Measurements from ENCODE around the gene SCIN. TPM values are rescaled to one million over a fixed set of nuclear protein-coding genes. Genes with fewer than 3 reads are reported as not detected.
A peak's percentile ranks its signal among the peaks of the same experiment; 100 is the strongest.

Gene SCIN
- total RNA-seq, 1 donor from 2014 or later = 3.9 TPM

DNA sequence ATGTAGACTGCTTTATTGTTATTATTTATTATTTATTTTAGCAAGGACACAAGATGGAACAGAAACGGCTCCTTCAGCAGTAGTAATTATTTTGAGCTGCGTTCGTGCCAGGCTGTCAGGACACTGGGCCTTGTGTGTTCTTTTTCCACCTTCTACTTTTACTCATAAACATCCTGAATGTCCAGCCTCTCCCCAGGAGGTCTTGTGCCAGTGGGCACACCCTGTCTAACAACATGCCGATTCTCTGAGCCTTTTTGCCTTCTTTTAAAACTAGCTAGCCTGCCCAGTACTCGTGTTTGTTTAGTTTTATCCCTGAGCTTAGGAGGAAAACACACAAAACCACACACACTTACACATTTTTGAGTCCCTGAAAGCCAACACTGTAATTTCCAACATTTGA lies 1.2 kb downstream of the SCIN start:
- TF ChIP-seq CTCF (conservative IDR thresholded peaks at IDR 0.05) = no peak
- Mint-ChIP-seq H3K27ac (no peak overlapping the region), H3K36me3 (no peaks in the 10 kb centered on the region), H3K4me3 (peak overlapping the region; percentile 69), H3K4me1 (ENCODE audit: unreplicated experiment) (peaks cover 7% of the 10 kb centered on the region), H3K27me3 (peaks cover 55% of the 10 kb centered on the region), H3K9me3 (no peaks in the 10 kb centered on the region)
- DNase-seq (ENCODE audit: extremely low spot score, unreplicated experiment) = no peak

DNA sequence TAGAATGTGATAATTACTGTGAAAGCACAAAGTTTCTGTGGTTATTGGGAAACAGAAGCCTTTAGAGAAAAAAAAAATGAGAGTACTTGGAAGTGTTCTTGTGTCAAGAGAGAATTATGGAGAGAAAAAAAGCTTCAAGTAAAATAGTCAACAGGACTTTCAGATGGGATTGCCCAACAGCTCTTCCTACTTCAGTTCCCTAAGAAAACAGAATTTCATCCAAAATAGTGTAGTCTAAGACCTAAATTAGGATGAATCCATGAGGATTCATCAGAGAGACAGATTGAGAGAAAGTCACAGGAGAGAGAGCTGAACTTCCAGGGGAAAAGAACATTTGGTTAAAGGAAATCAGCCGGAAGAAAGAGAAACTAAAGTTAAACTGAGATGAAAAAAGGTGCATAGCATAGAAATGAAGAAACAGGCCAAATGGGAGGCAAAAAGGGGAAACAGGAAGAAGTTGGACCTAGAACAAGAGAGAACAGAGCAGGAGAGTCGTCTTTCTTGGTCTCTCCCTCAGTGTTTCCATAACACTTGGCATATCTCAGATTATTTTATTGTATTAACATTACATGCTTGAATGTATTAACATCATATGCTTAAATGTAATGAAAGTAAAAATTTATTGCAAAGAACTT lies 2.5 kb downstream of the SCIN start:
- Mint-ChIP-seq H3K27ac (no peak overlapping the region), H3K27me3 (peaks cover 48% of the 10 kb centered on the region), H3K4me1 (ENCODE audit: unreplicated experiment) (peaks cover 7% of the 10 kb centered on the region), H3K36me3 (no peaks in the 10 kb centered on the region), H3K4me3 (no peak overlapping the region), H3K9me3 (no peaks in the 10 kb centered on the region)
- DNase-seq (ENCODE audit: extremely low spot score, unreplicated experiment) = no peak
- TF ChIP-seq CTCF (conservative IDR thresholded peaks at IDR 0.05) = no peak

- Mint-ChIP-seq H3K4me3 (no peak overlapping the region), H3K36me3 (no peaks in the 10 kb centered on the region), H3K4me1 (ENCODE audit: unreplicated experiment) (peaks cover 7% of the 10 kb centered on the region), H3K27ac (no peak overlapping the region), H3K27me3 (peaks cover 41% of the 10 kb centered on the region), H3K9me3 (no peaks in the 10 kb centered on the region)
- TF ChIP-seq CTCF (conservative IDR thresholded peaks at IDR 0.05) = no peak
- no peak for DNase-seq (ENCODE audit: extremely low spot score, unreplicated experiment)
Observed at GRCh38 chr7:12573885-12574284, 3.4 kb downstream of the SCIN start.

GRCh38 chr7:12578930-12579640 lies 8.6 kb downstream of the SCIN start:
- Mint-ChIP-seq H3K27ac (no peak overlapping the region), H3K27me3 (no peaks in the 10 kb centered on the region), H3K4me3 (no peak overlapping the region), H3K9me3 (no peaks in the 10 kb centered on the region), H3K36me3 (no peaks in the 10 kb centered on the region), H3K4me1 (ENCODE audit: unreplicated experiment) (no peaks in the 10 kb centered on the region)
- DNase-seq (ENCODE audit: extremely low spot score, unreplicated experiment) = no peak
- TF ChIP-seq CTCF (conservative IDR thresholded peaks at IDR 0.05) = no peak

DNA sequence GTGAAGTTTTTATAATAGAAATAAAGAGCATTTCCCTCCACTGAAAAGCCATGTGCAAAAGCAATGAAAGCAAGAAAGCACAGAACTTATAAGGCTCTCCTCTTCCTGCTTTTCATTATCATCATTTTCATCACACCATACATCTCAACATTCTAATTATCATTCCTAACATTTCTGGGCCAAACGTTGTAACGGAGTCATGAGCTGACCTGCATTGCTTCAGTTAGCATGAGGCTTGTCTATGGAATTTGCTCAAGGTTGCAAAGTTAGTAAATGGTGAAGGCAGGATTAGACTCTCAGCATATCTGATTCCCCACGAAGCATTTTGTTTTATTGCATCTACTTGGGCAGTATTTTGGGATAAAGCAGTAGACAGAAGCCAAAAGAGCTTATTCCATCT lies 11.4 kb downstream of the SCIN start:
- no peaks in the 10 kb centered on the region for H3K4me1 Mint-ChIP-seq (ENCODE audit: unreplicated experiment)
- no peaks in the 10 kb centered on the region for H3K27me3 Mint-ChIP-seq
- DNase-seq (ENCODE audit: extremely low spot score, unreplicated experiment) = no peak
- TF ChIP-seq CTCF (conservative IDR thresholded peaks at IDR 0.05) = no peak
- H3K36me3 Mint-ChIP-seq = no peaks in the 10 kb centered on the region
- H3K9me3 Mint-ChIP-seq = no peaks in the 10 kb centered on the region
- H3K4me3 Mint-ChIP-seq = no peak overlapping the region
- H3K27ac Mint-ChIP-seq = no peak overlapping the region

Measured in type B pancreatic cell (in vitro differentiated cells).